Hepatocyte (in vitro differentiated cells): Measurements from ENCODE around the gene SELENOM. TPM values are rescaled to one million over a fixed set of nuclear protein-coding genes. Genes with fewer than 3 reads are reported as not detected.

Source experiments
- DNase-seq: peaks from one replicate; pipeline ENCODE4 v3.0.0-alpha.2; 2016; ENCODE audit warnings: low spot score
- H2AFZ ChIP-seq: fragments of 200-600 bp; sonication (generic); 2 replicates; pipeline ENCODE4 v1.6.0; 2016; ENCODE audit warnings: antibody characterized with exemption, mild to moderate bottlenecking
- H3K27ac ChIP-seq: fragments of 200-600 bp; sonication (generic); 2 replicates; pipeline ENCODE4 v1.5.1; 2016; ENCODE audit warnings: mild to moderate bottlenecking
- H3K27me3 ChIP-seq: fragments of 200-600 bp; sonication (generic); 2 replicates; pipeline ENCODE4 v1.6.1; 2016
- H3K36me3 ChIP-seq: fragments of 200-600 bp; sonication (generic); replicated peaks from 2 replicates; pipeline ENCODE4 v1.5.1; 2016; ENCODE audit warnings: low read depth; ENCODE audit not compliant: insufficient read depth
- H3K4me1 ChIP-seq: fragments of 200-600 bp; sonication (generic); 2 replicates; pipeline ENCODE4 v1.5.1; 2016; ENCODE audit warnings: mild to moderate bottlenecking, moderate library complexity; ENCODE audit not compliant: insufficient read depth
- H3K4me2 ChIP-seq: fragments of 200-600 bp; sonication (generic); 2 replicates; pipeline ENCODE4 v1.6.0; 2016
- H3K4me3 ChIP-seq: fragments of 200-600 bp; sonication (generic); 2 replicates; pipeline ENCODE4 v1.5.1; 2016; ENCODE audit warnings: mild to moderate bottlenecking
- H3K79me2 ChIP-seq: fragments of 200-600 bp; sonication (generic); 2 replicates; pipeline ENCODE4 v1.6.0; 2017; ENCODE audit warnings: mild to moderate bottlenecking
- H3K9me2 ChIP-seq: fragments of 200-600 bp; sonication (generic); replicated peaks from 2 replicates; pipeline ENCODE4 v1.6.0; 2017; ENCODE audit warnings: mild to moderate bottlenecking; ENCODE audit not compliant: insufficient read depth
- H3K9me3 ChIP-seq: fragments of 200-600 bp; sonication (generic); 2 replicates; pipeline ENCODE4 v1.5.1; 2016; ENCODE audit warnings: low read depth, mild to moderate bottlenecking
- H4K20me1 ChIP-seq: fragments of 200-600 bp; sonication (generic); 2 replicates; pipeline ENCODE4 v1.6.0; 2016; ENCODE audit warnings: mild to moderate bottlenecking; ENCODE audit not compliant: insufficient read depth, poor library complexity, severe bottlenecking
- EZH2 ChIP-seq: fragments of 200-600 bp; sonication (generic); IDR thresholded peaks from 2 replicates; pipeline ENCODE4 v1.6.1; 2016; ENCODE audit warnings: antibody characterized with exemption, mild to moderate bottlenecking, borderline replicate concordance
- EZH2phosphoT487 ChIP-seq: fragments of 200-600 bp; sonication (generic); IDR thresholded peaks from one replicate; pipeline ENCODE4 v1.6.1; 2018; ENCODE audit warnings: antibody characterized with exemption, mild to moderate bottlenecking, low read depth, moderate library complexity; ENCODE audit not compliant: unreplicated experiment, severe bottlenecking
- WGBS: methylation state at CpG from one replicate; pipeline ENCODE4 v1.1.6; 2016; ENCODE audit warnings: low lambda C conversion rate; ENCODE audit errors: missing lambda C conversion rate; 5-methylcytosine and 5-hydroxymethylcytosine counted together
- polyA plus RNA-seq: library from polyadenylated mRNA; unstranded; fragments of >200 nt; fragmentation: Nextera tagmentation; extraction: Ambion mirVana; gene quantifications from 2 replicates; pipeline ENCODE4 v1.2.1, GENCODE V29; 2016
- total RNA-seq: library from RNA; depleted of rRNA; stranded (reverse); fragments of >200 nt; gene quantifications from 2 replicates; pipeline ENCODE4 v1.2.3, GENCODE V29; 2014
- TF ChIP-seq, protein P1 (sequence below): fragments of 200-600 bp; sonication (generic); IDR thresholded peaks from 2 replicates; pipeline ENCODE4 v1.5.1; 2016; ENCODE audit warnings: antibody characterized with exemption, mild to moderate bottlenecking; ENCODE audit not compliant: poor library complexity

The SELENOM gene
- total and polyA plus RNA-seq, 2 experiments from 2014 or later, result 130 to 240 TPM

DNA sequence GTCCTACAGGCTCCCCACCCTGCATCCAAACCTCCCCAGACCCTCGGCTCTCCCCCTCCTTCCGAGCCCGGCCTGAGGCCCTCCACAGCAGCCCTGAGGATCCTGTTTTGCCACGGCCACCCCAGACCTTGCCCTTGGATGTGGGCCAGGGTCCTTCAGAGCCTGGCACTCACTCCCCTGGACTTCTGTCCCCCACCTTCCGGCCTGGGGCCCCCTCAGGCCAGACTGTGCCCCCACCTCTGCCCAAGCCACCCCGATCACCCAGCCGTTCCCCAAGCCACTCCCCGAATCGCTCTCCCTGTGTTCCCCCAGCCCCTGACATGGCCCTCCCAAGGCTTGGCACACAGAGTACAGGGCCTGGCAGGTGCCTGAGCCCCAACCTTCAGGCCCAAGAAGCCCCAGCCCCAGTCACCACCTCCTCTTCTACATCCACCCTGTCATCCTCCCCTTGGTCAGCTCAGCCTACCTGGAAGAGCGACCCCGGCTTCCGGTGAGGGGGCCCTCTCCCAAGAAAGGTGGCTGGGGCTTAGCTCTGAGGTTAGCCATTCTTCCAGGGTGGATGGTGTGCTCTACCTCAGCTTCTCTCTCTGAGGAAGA, 18.3 kb upstream of the SELENOM start:
- Histone ChIP-seq H3K36me3 (no peaks in the 10 kb centered on the region), H3K27me3 (no peaks in the 10 kb centered on the region), H3K4me3 (no peak overlapping the region), H3K79me2 (no peaks in the 10 kb centered on the region), H3K27ac (no peak overlapping the region), H3K4me1 (peaks cover 17% of the 10 kb centered on the region), H3K4me2 (no peak overlapping the region), H2AFZ (no peak overlapping the region), H4K20me1 (no peaks in the 10 kb centered on the region), H3K9me3 (no peaks in the 10 kb centered on the region), H3K9me2 (no peaks in the 10 kb centered on the region)
- TF ChIP-seq EZH2 (no peak), EZH2phosphoT487 (no peak)
- TF ChIP-seq, protein P1, sequence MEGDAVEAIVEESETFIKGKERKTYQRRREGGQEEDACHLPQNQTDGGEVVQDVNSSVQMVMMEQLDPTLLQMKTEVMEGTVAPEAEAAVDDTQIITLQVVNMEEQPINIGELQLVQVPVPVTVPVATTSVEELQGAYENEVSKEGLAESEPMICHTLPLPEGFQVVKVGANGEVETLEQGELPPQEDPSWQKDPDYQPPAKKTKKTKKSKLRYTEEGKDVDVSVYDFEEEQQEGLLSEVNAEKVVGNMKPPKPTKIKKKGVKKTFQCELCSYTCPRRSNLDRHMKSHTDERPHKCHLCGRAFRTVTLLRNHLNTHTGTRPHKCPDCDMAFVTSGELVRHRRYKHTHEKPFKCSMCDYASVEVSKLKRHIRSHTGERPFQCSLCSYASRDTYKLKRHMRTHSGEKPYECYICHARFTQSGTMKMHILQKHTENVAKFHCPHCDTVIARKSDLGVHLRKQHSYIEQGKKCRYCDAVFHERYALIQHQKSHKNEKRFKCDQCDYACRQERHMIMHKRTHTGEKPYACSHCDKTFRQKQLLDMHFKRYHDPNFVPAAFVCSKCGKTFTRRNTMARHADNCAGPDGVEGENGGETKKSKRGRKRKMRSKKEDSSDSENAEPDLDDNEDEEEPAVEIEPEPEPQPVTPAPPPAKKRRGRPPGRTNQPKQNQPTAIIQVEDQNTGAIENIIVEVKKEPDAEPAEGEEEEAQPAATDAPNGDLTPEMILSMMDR, result no peak
- DNase-seq, result no peak
- 92% methylated on average over 9 of the region's 12 CpGs for WGBS

GRCh38 chr22:31124811-31125465, 17.6 kb upstream of the SELENOM start:
- H2AFZ ChIP-seq, result no peak overlapping the region
- no peaks in the 10 kb centered on the region for H3K9me3 ChIP-seq
- H3K27me3 ChIP-seq, result no peaks in the 10 kb centered on the region
- TF ChIP-seq, protein P1, result no peak
- TF ChIP-seq EZH2 (no peak), EZH2phosphoT487 (no peak)
- no peaks in the 10 kb centered on the region for H4K20me1 ChIP-seq
- no peak for DNase-seq
- no peak overlapping the region for H3K4me2 ChIP-seq
- H3K4me1 ChIP-seq, result peaks cover 17% of the 10 kb centered on the region
- no peak overlapping the region for H3K27ac ChIP-seq
- H3K79me2 ChIP-seq, result no peaks in the 10 kb centered on the region
- no peaks in the 10 kb centered on the region for H3K36me3 ChIP-seq
- WGBS, result 87% methylated on average over 13 of the region's 14 CpGs
- no peaks in the 10 kb centered on the region for H3K9me2 ChIP-seq
- no peak overlapping the region for H3K4me3 ChIP-seq

DNA sequence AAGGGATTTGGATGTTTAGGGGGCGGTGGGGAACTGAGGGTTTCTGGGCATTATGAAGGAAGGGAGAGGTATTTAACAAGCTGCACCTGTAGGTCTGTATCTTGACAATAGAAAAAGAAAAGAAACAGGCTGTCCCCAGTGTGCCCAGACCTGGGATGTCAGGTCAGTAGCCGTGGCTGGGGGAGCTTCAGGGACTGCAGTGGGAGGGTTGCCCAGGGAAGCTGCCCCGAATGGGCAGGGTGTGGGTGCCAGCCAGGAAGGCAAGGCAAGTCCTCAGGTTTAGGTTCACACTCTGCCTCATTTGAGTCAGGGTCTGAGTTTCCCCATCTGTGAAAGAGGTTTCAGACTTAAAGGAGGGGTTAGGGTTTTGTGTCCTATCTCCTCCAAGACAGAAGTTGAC, 16.9 kb upstream of the SELENOM start:
- Histone ChIP-seq H3K4me1 (peaks cover 17% of the 10 kb centered on the region), H3K79me2 (no peaks in the 10 kb centered on the region), H3K27me3 (no peaks in the 10 kb centered on the region), H3K36me3 (no peaks in the 10 kb centered on the region), H3K4me2 (no peak overlapping the region), H2AFZ (no peak overlapping the region), H3K27ac (no peak overlapping the region), H3K9me2 (no peaks in the 10 kb centered on the region), H3K4me3 (no peak overlapping the region), H4K20me1 (no peaks in the 10 kb centered on the region), H3K9me3 (no peaks in the 10 kb centered on the region)
- 90% methylated on average over 3 of the region's 3 CpGs for WGBS
- no peak for DNase-seq
- TF ChIP-seq EZH2 (no peak), EZH2phosphoT487 (no peak)
- TF ChIP-seq, protein P1, result no peak
